Stimulated activated naive CD8-positive, alpha-beta T cell treated with anti-CD3 and anti-CD28 coated beads, Interleukin-15, Interleukin-2, amounts not matched to agents 100 ng/mL and 50 ng/mL, for 24 hours (primary cell): ENCODE measurements around the gene RABGGTA.
"Not testable (repeated sequence)": the region's sequence is repeated elsewhere in the genome, so short reads cannot be mapped to it uniquely, and the experiment has no call there.

Experiments
- H3K27ac Mint-ChIP-seq: one replicate; pipeline ENCODE4 v1.8.0; 2021; ENCODE audit warnings: mild to moderate bottlenecking, mixed read lengths
- H3K27me3 Mint-ChIP-seq: one replicate; pipeline ENCODE4 v1.8.0; 2021; ENCODE audit warnings: mixed read lengths
- H3K36me3 Mint-ChIP-seq: one replicate; pipeline ENCODE4 v1.8.0; 2021; ENCODE audit warnings: low read depth, mixed read lengths
- H3K4me1 Mint-ChIP-seq: one replicate; pipeline ENCODE4 v1.8.0; 2021; ENCODE audit warnings: low read depth, mixed read lengths
- H3K4me3 Mint-ChIP-seq: one replicate; pipeline ENCODE4 v1.8.0; 2021; ENCODE audit warnings: mild to moderate bottlenecking, mixed read lengths
- H3K9me3 Mint-ChIP-seq: one replicate; pipeline ENCODE4 v1.8.0; 2021; ENCODE audit warnings: mixed read lengths

The RABGGTA gene

GRCh38 chr14:24234095-24235005 is 37.0 kb downstream of the RABGGTA start:
- peaks cover 74% of the 10 kb centered on the region for H3K4me1 Mint-ChIP-seq
- peaks cover 52% of the 10 kb centered on the region for H3K36me3 Mint-ChIP-seq
- H3K27me3 Mint-ChIP-seq: no peaks in the 10 kb centered on the region
- peak overlapping the region; percentile 98 for H3K4me3 Mint-ChIP-seq
- H3K27ac Mint-ChIP-seq: peak overlapping the region; percentile 42
- H3K9me3 Mint-ChIP-seq: no peaks in the 10 kb centered on the region

- H3K4me1 Mint-ChIP-seq: peaks cover 68% of the 10 kb centered on the region
- peaks cover 47% of the 10 kb centered on the region for H3K36me3 Mint-ChIP-seq
- peak overlapping the region; percentile 91 for H3K27ac Mint-ChIP-seq
- no peaks in the 10 kb centered on the region for H3K27me3 Mint-ChIP-seq
- H3K9me3 Mint-ChIP-seq: no peaks in the 10 kb centered on the region
- H3K4me3 Mint-ChIP-seq: peak overlapping the region; percentile 98
Observed at GRCh38 chr14:24233538-24233866, 37.9 kb downstream of the RABGGTA start.

- Mint-ChIP-seq H3K4me3 (peak within 1 kb of the TSS; percentile 98), H3K36me3 (peaks cover 45% of the 10 kb centered on the region), H3K4me1 (peaks cover 66% of the 10 kb centered on the region), H3K9me3 (no peaks in the 10 kb centered on the region), H3K27ac (peak within 1 kb of the TSS; percentile 91), H3K27me3 (no peaks in the 10 kb centered on the region)
Observed at GRCh38 chr14:24232645-24233537, 38.5 kb downstream of the RABGGTA start, which contains the start of gene GMPR2. GMPR2 (plus strand) TSS chr14:24232929; CDS start chr14:24233254, 325 bp downstream.

- H3K4me1 Mint-ChIP-seq: peaks cover 63% of the 10 kb centered on the region
- H3K4me3 Mint-ChIP-seq: peak within 1 kb of the TSS; percentile 98
- no peaks in the 10 kb centered on the region for H3K9me3 Mint-ChIP-seq
- H3K27me3 Mint-ChIP-seq: no peaks in the 10 kb centered on the region
- H3K27ac Mint-ChIP-seq: peak within 1 kb of the TSS; percentile 91
- H3K36me3 Mint-ChIP-seq: peaks cover 43% of the 10 kb centered on the region
Observed at GRCh38 chr14:24232121-24232644, 39.2 kb downstream of the RABGGTA start, which contains the start of gene NEDD8. NEDD8 (minus strand) TSS chr14:24232367; CDS start chr14:24232267, 100 bp downstream.

GRCh38 chr14:24231263-24232120 is 39.9 kb downstream of the RABGGTA start:
- Mint-ChIP-seq H3K4me1 (peaks cover 63% of the 10 kb centered on the region), H3K9me3 (no peaks in the 10 kb centered on the region), H3K27ac (peak overlapping the region; percentile 91), H3K36me3 (peaks cover 42% of the 10 kb centered on the region), H3K27me3 (no peaks in the 10 kb centered on the region), H3K4me3 (peak overlapping the region; percentile 98)

GRCh38 chr14:24228902-24229301 is 42.5 kb downstream of the RABGGTA start:
- Mint-ChIP-seq H3K9me3 (no peaks in the 10 kb centered on the region), H3K36me3 (peaks cover 33% of the 10 kb centered on the region), H3K4me1 (peaks cover 48% of the 10 kb centered on the region), H3K27me3 (no peaks in the 10 kb centered on the region), H3K4me3 (no peak overlapping the region), H3K27ac (no peak overlapping the region)

- Mint-ChIP-seq H3K9me3 (no peaks in the 10 kb centered on the region), H3K4me3 (no peak overlapping the region), H3K27ac (no peak overlapping the region), H3K36me3 (peaks cover 33% of the 10 kb centered on the region), H3K4me1 (peaks cover 37% of the 10 kb centered on the region), H3K27me3 (no peaks in the 10 kb centered on the region)
Observed at GRCh38 chr14:24226473-24226872, 44.9 kb downstream of the RABGGTA start.

GRCh38 chr14:24224618-24225071 is 46.8 kb downstream of the RABGGTA start:
- H3K36me3 Mint-ChIP-seq: peaks cover 35% of the 10 kb centered on the region
- no peaks in the 10 kb centered on the region for H3K9me3 Mint-ChIP-seq
- H3K4me1 Mint-ChIP-seq: peaks cover 29% of the 10 kb centered on the region
- H3K4me3 Mint-ChIP-seq: no peak overlapping the region
- H3K27ac Mint-ChIP-seq: peak overlapping the region; percentile 27
- no peaks in the 10 kb centered on the region for H3K27me3 Mint-ChIP-seq

- H3K9me3 Mint-ChIP-seq, H3K4me3 Mint-ChIP-seq, H3K27ac Mint-ChIP-seq, H3K27me3 Mint-ChIP-seq: not testable (repeated sequence)
- peaks cover 20% of the 10 kb centered on the region for H3K4me1 Mint-ChIP-seq
- peaks cover 37% of the 10 kb centered on the region for H3K36me3 Mint-ChIP-seq
Observed at GRCh38 chr14:24222987-24223386, 48.4 kb downstream of the RABGGTA start.

GRCh38 chr14:24219521-24219920 is 51.9 kb downstream of the RABGGTA start:
- H3K9me3 Mint-ChIP-seq: no peaks in the 10 kb centered on the region
- H3K4me3 Mint-ChIP-seq: no peak overlapping the region
- H3K27ac Mint-ChIP-seq: no peak overlapping the region
- H3K36me3 Mint-ChIP-seq: peaks cover 21% of the 10 kb centered on the region
- no peaks in the 10 kb centered on the region for H3K27me3 Mint-ChIP-seq
- peaks cover 22% of the 10 kb centered on the region for H3K4me1 Mint-ChIP-seq

GRCh38 chr14:24219080-24219479 is 52.3 kb downstream of the RABGGTA start:
- Mint-ChIP-seq H3K27ac (no peak overlapping the region), H3K9me3 (no peaks in the 10 kb centered on the region)

GRCh38 chr14:24216876-24217275 is 54.5 kb downstream of the RABGGTA start:
- peaks cover 30% of the 10 kb centered on the region for H3K36me3 Mint-ChIP-seq
- not testable (repeated sequence) for H3K4me3 Mint-ChIP-seq

More at GRCh38 chr14:24219080-24219479, 52.3 kb downstream of the RABGGTA start:
- Mint-ChIP-seq H3K36me3 (peaks cover 19% of the 10 kb centered on the region), H3K4me1 (peaks cover 24% of the 10 kb centered on the region), H3K4me3 (no peak overlapping the region), H3K27me3 (no peaks in the 10 kb centered on the region)

GRCh38 chr14:24216345-24216699 is 55.1 kb downstream of the RABGGTA start:
- peaks cover 35% of the 10 kb centered on the region for H3K36me3 Mint-ChIP-seq
- peak overlapping the region; percentile 99 for H3K4me3 Mint-ChIP-seq
- peaks cover 51% of the 10 kb centered on the region for H3K4me1 Mint-ChIP-seq
- H3K9me3 Mint-ChIP-seq: no peaks in the 10 kb centered on the region
- H3K27me3 Mint-ChIP-seq: no peaks in the 10 kb centered on the region
- H3K27ac Mint-ChIP-seq: peak overlapping the region; percentile 59

More at GRCh38 chr14:24216876-24217275, 54.5 kb downstream of the RABGGTA start:
- not testable (repeated sequence) for H3K27me3 Mint-ChIP-seq, H3K9me3 Mint-ChIP-seq
- Mint-ChIP-seq H3K27ac (peak overlapping the region; percentile 34), H3K4me1 (peaks cover 45% of the 10 kb centered on the region)
